Measurements from ENCODE around the gene ATP6V1E1. TPM values are rescaled to one million over a fixed set of nuclear protein-coding genes. Genes with fewer than 3 reads are reported as not detected.
A peak's percentile ranks its signal among the peaks of the same experiment; 100 is the strongest.
"Not testable (repeated sequence)": the region's sequence is repeated elsewhere in the genome, so short reads cannot be mapped to it uniquely, and the experiment has no call there.

ATP6V1E1 gene
- total and polyA plus RNA-seq, 4 donors, result 135 to 158 (median 140) TPM

DNA sequence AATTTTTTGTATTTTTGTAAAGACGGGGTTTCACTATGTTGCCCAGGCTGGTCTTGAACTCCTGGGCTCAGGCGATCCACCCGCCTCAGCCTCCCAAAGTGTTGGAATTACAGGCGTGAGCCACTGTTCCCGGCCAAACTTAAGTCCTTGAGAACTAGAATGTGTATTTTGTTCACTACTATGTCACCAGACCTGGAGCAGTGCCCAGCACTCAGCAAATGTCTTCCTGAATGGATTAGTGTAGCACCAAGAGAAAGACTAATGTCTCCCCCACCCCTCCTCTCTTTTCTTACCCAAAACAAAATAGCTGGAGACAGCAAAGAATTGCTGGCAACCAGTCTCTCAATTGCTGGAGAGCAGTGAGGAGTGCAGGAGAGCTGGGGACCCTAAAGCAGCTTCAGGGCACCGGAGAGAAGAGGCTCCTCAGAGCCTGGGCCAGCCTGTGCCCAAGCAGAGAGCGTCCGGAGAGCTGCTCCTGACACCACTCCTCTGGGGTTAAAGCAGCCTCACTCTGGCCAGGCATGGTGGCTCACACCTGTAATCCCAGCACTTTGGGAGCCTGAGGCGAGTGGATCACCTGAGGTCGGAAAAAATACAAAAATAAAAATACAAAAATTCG is 50.3 kb downstream of the ATP6V1E1 start:
- DNase-seq (ENCODE audit: low read depth in 4 of 6, low spot score in 6 of 6), result peak in 5 of 6 donors; percentile 68 to 93 (median 84)
- peak overlapping the region; percentile 82 for H3K27ac ChIP-seq (ENCODE audit: low read depth, low read length)
- H3K27me3 ChIP-seq (ENCODE audit: control insufficient read depth, insufficient read depth, low read length), result no peaks in the 10 kb centered on the region
- 63% methylated on average over 10 of the region's 11 CpGs for WGBS (ENCODE audit: insufficient coverage)
- H3K4me1 ChIP-seq (ENCODE audit: control insufficient read depth, insufficient read depth, low read length), result peaks cover 60% of the 10 kb centered on the region
- H3K9me3 ChIP-seq (ENCODE audit: control insufficient read depth, insufficient read depth, low read length), result no peaks in the 10 kb centered on the region
- H3K36me3 ChIP-seq (ENCODE audit: control insufficient read depth, insufficient read depth, low read length), result peaks cover 33% of the 10 kb centered on the region
- no peak overlapping the region for H3K4me3 ChIP-seq (ENCODE audit: low read depth, low read length)

GRCh38 chr22:17576470-17576869 is 52.1 kb downstream of the ATP6V1E1 start:
- DNase-seq (ENCODE audit: low read depth in 4 of 6, low spot score in 6 of 6), result peak in 2 of 6 donors; percentile 81
- no peaks in the 10 kb centered on the region for H3K9me3 ChIP-seq (ENCODE audit: control insufficient read depth, insufficient read depth, low read length)
- H3K27me3 ChIP-seq (ENCODE audit: control insufficient read depth, insufficient read depth, low read length), result no peaks in the 10 kb centered on the region
- no peak overlapping the region for H3K4me3 ChIP-seq (ENCODE audit: low read depth, low read length)
- peaks cover 71% of the 10 kb centered on the region for H3K4me1 ChIP-seq (ENCODE audit: control insufficient read depth, insufficient read depth, low read length)
- no peak overlapping the region for H3K27ac ChIP-seq (ENCODE audit: low read depth, low read length)
- 51% methylated on average over 5 of the region's 6 CpGs for WGBS (ENCODE audit: insufficient coverage)
- peaks cover 15% of the 10 kb centered on the region for H3K36me3 ChIP-seq (ENCODE audit: control insufficient read depth, insufficient read depth, low read length)

GRCh38 chr22:17575681-17576080 is 52.9 kb downstream of the ATP6V1E1 start:
- 75% methylated on average over 2 of the region's 4 CpGs for WGBS (ENCODE audit: insufficient coverage)
- no peaks in the 10 kb centered on the region for H3K9me3 ChIP-seq (ENCODE audit: control insufficient read depth, insufficient read depth, low read length)
- peak in 1 of 6 donors; percentile 18 for DNase-seq (ENCODE audit: low read depth in 4 of 6, low spot score in 6 of 6)
- H3K4me1 ChIP-seq (ENCODE audit: control insufficient read depth, insufficient read depth, low read length), result peaks cover 71% of the 10 kb centered on the region
- no peaks in the 10 kb centered on the region for H3K27me3 ChIP-seq (ENCODE audit: control insufficient read depth, insufficient read depth, low read length)
- peaks cover 7% of the 10 kb centered on the region for H3K36me3 ChIP-seq (ENCODE audit: control insufficient read depth, insufficient read depth, low read length)
- no peak overlapping the region for H3K4me3 ChIP-seq (ENCODE audit: low read depth, low read length)
- H3K27ac ChIP-seq (ENCODE audit: low read depth, low read length), result no peak overlapping the region

DNA sequence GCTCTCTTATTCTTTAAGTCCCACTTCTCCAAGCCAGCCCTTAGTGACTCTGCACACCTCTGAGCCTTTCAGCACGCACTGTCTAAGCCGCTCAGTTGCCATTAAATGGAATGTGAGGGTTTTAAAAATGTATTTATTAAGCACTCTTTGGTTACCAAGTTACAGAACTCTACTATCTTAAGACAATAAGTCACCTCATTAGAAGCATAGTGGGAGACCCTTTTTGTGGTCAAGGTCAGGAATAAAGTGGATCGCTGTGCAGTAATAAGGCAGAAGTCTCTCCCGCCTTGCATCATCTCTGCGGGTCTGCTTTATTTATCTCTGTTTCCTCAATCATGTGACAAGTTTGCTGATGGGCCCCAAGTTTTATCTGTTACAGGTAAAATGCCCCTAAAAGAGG is 53.4 kb downstream of the ATP6V1E1 start:
- Histone ChIP-seq H3K36me3 (ENCODE audit: control insufficient read depth, insufficient read depth, low read length) (peaks cover 4% of the 10 kb centered on the region), H3K27me3 (ENCODE audit: control insufficient read depth, insufficient read depth, low read length) (no peaks in the 10 kb centered on the region), H3K4me3 (ENCODE audit: low read depth, low read length) (no peak overlapping the region), H3K4me1 (ENCODE audit: control insufficient read depth, insufficient read depth, low read length) (peaks cover 72% of the 10 kb centered on the region), H3K27ac (ENCODE audit: low read depth, low read length) (no peak overlapping the region), H3K9me3 (ENCODE audit: control insufficient read depth, insufficient read depth, low read length) (no peaks in the 10 kb centered on the region)
- WGBS (ENCODE audit: insufficient coverage), result 73% methylated on average over 2 of the region's 5 CpGs
- DNase-seq (ENCODE audit: low read depth in 4 of 6, low spot score in 6 of 6), result no peak

DNA sequence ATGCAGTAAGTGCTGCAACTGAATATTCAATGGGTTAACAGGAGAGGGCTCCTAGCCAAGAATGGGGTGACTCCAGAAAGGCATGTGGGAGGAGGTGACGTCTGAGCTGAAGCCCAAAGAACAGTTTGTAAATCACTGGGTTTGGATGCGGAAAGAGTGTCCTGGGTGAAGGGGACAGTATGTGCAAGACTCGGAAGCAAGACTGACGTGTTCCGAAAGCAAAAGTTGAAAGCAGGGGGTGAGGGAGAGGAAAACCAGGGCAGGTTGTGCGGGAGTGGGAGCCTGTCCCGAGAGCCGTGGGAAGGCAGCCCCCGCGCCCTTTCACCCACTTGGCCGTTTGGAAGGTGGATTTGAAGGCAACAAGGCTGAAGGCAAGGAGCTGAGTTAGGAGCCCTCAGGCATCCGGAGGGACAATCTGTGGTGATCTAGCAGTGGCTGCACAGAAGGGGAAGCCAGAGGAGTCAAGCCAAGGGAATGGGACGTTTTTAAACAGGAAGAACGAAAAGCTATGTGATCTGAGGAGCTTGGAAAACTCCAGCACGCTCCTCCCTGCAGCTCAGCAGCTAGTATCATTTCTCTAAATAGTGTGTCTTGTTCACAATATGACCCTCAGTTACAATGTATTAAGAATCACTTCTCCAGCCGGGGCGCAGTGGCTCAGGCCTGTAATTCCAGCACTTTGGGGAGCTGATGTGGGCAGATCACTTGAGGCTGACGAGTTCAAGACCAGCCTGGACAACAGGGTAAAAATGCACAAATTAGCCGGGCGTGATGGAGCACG is 57.5 kb downstream of the ATP6V1E1 start:
- peak in 5 of 6 donors; percentile 72 to 93 (median 84) for DNase-seq (ENCODE audit: low read depth in 4 of 6, low spot score in 6 of 6)
- Histone ChIP-seq H3K9me3 (ENCODE audit: control insufficient read depth, insufficient read depth, low read length) (no peaks in the 10 kb centered on the region), H3K4me1 (ENCODE audit: control insufficient read depth, insufficient read depth, low read length) (peaks cover 65% of the 10 kb centered on the region), H3K4me3 (ENCODE audit: low read depth, low read length) (peak overlapping the region; percentile 28), H3K36me3 (ENCODE audit: control insufficient read depth, insufficient read depth, low read length) (no peaks in the 10 kb centered on the region), H3K27ac (ENCODE audit: low read depth, low read length) (peak overlapping the region; percentile 92), H3K27me3 (ENCODE audit: control insufficient read depth, insufficient read depth, low read length) (no peaks in the 10 kb centered on the region)
- 30% methylated on average over 20 of the region's 21 CpGs for WGBS (ENCODE audit: insufficient coverage)

GRCh38 chr22:17569971-17570511 is 58.5 kb downstream of the ATP6V1E1 start:
- Histone ChIP-seq H3K9me3 (ENCODE audit: control insufficient read depth, insufficient read depth, low read length) (no peaks in the 10 kb centered on the region), H3K27ac (ENCODE audit: low read depth, low read length) (peak overlapping the region; percentile 92), H3K36me3 (ENCODE audit: control insufficient read depth, insufficient read depth, low read length) (no peaks in the 10 kb centered on the region), H3K4me1 (ENCODE audit: control insufficient read depth, insufficient read depth, low read length) (peaks cover 61% of the 10 kb centered on the region), H3K27me3 (ENCODE audit: control insufficient read depth, insufficient read depth, low read length) (no peaks in the 10 kb centered on the region), H3K4me3 (ENCODE audit: low read depth, low read length) (peak overlapping the region; percentile 32)
- DNase-seq (ENCODE audit: low read depth in 4 of 6, low spot score in 6 of 6), result peak in 3 of 6 donors; percentile 62 to 87 (median 87)
- WGBS (ENCODE audit: insufficient coverage), result 23% methylated on average over 6 of the region's 8 CpGs

DNA sequence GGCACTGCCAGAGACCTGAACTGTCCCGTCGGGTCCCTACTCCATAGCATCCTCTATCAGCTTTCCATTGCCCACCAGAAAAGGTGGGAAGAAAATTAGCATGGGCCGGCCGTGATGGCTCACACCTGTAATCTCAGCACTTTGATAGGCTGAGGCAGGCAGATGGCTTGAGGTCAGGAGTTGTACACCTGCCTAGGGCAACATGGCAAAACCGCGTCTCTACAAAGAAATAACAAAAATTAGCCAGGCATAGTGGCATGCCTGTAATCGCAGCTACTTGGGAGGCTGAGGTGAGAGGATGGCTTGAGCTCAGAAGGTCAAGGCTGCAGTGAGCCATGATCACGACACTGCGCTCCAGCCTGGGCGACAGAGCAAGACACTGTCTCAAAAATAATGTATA is 61.8 kb downstream of the ATP6V1E1 start:
- Histone ChIP-seq H3K4me1 (ENCODE audit: control insufficient read depth, insufficient read depth, low read length) (peaks cover 65% of the 10 kb centered on the region), H3K27me3 (ENCODE audit: control insufficient read depth, insufficient read depth, low read length) (no peaks in the 10 kb centered on the region), H3K9me3 (ENCODE audit: control insufficient read depth, insufficient read depth, low read length) (no peaks in the 10 kb centered on the region), H3K27ac (ENCODE audit: low read depth, low read length) (no peak overlapping the region), H3K36me3 (ENCODE audit: control insufficient read depth, insufficient read depth, low read length) (no peaks in the 10 kb centered on the region), H3K4me3 (ENCODE audit: low read depth, low read length) (no peak overlapping the region)
- no peak for DNase-seq (ENCODE audit: low read depth in 4 of 6, low spot score in 6 of 6)
- 94% methylated on average over 7 of the region's 10 CpGs for WGBS (ENCODE audit: insufficient coverage)

DNA sequence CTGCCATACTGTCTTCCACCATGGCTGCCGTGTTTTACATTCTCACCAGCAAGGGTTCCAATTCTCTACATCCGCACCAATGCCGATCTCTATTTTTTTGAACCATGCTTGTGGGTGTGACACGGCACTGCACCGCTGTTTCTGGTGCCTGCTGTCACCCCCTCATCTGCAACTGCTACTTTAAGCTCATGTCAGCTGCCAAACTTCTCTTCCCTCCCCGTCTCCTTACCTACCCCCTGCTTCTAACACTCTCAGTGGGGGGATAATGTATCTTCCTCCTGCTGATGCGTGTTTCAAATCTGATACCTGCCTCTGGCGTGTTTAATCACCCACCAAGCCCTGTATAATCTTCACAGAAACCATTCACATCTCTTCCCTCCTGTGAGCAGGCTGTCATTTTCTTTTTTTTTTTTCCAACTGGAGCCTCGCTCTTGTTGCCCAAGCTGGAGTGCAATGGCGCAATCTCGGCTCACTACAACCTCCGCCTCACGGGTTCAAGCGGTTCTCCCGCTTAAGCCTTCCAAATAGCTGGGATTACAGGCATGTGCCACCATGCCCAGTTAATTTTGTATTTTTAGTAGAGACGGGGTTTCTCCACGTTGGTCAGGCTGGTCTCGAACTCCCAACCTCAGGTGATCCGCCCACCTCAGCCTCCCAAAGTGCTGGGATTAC is 62.4 kb downstream of the ATP6V1E1 start:
- H3K27me3 ChIP-seq (ENCODE audit: control insufficient read depth, insufficient read depth, low read length); H3K36me3 ChIP-seq (ENCODE audit: control insufficient read depth, insufficient read depth, low read length); H3K27ac ChIP-seq (ENCODE audit: low read depth, low read length); H3K9me3 ChIP-seq (ENCODE audit: control insufficient read depth, insufficient read depth, low read length); H3K4me3 ChIP-seq (ENCODE audit: low read depth, low read length): not testable (repeated sequence)
- peak in 1 of 6 donors; percentile 63 for DNase-seq (ENCODE audit: low read depth in 4 of 6, low spot score in 6 of 6)
- H3K4me1 ChIP-seq (ENCODE audit: control insufficient read depth, insufficient read depth, low read length), result peaks cover 59% of the 10 kb centered on the region
- 89% methylated on average over 17 of the region's 19 CpGs for WGBS (ENCODE audit: insufficient coverage)

- 33% methylated on average over 9 of the region's 11 CpGs for WGBS (ENCODE audit: insufficient coverage)
- H3K36me3 ChIP-seq (ENCODE audit: control insufficient read depth, insufficient read depth, low read length), result no peaks in the 10 kb centered on the region
- peaks cover 37% of the 10 kb centered on the region for H3K4me1 ChIP-seq (ENCODE audit: control insufficient read depth, insufficient read depth, low read length)
- H3K4me3 ChIP-seq (ENCODE audit: low read depth, low read length), result peak overlapping the region; percentile 7
- peak in 3 of 6 donors; percentile 43 to 81 (median 81) for DNase-seq (ENCODE audit: low read depth in 4 of 6, low spot score in 6 of 6)
- H3K27me3 ChIP-seq (ENCODE audit: control insufficient read depth, insufficient read depth, low read length), result no peaks in the 10 kb centered on the region
- H3K9me3 ChIP-seq (ENCODE audit: control insufficient read depth, insufficient read depth, low read length), result no peaks in the 10 kb centered on the region
- H3K27ac ChIP-seq (ENCODE audit: low read depth, low read length), result peak overlapping the region; percentile 83
Observed at GRCh38 chr22:17563936-17564391, 64.6 kb downstream of the ATP6V1E1 start.
